Esophagus mucosa (tissue), 1 donor: ENCODE results near the gene SAYSD1. TPM values are rescaled to one million over a fixed set of nuclear protein-coding genes. Genes with fewer than 3 reads are reported as not detected.

Source experiments
- ATAC-seq: fragments of 200-7000 bp; cut with Tn5 transposase; one replicate; pipeline ENCODE4 v1.9.1; 2020
- total RNA-seq: library from RNA; stranded (reverse); gene quantifications from one replicate; pipeline ENCODE4 v1.2.4, GENCODE V29; 2023
- donor health status: DM: yes; HTN: yes; CAD: no.

SAYSD1 gene
- total RNA-seq, 1 donor from 2014 or later: 8.9 TPM

- ATAC-seq: no peak
These were observed 57.5 kb downstream of the SAYSD1 start for GRCh38 chr6:39057251-39058155.

- ATAC-seq: no peak
These were observed 58.3 kb downstream of the SAYSD1 start for GRCh38 chr6:39056681-39057080.

- ATAC-seq: no peak
These were observed 58.8 kb downstream of the SAYSD1 start for GRCh38 chr6:39056191-39056590.

- no peak for ATAC-seq
These were observed 59.3 kb downstream of the SAYSD1 start for GRCh38 chr6:39055661-39056060.

- no peak for ATAC-seq
These were observed 60.3 kb downstream of the SAYSD1 start for GRCh38 chr6:39054577-39055142.

Other genes starting within 250 kb of the SAYSD1 start
- 0.08 TPM for gene GLP1R, start 66.4 kb downstream of the SAYSD1 start, total RNA-seq
- gene KCNK5, start 114.3 kb upstream of the SAYSD1 start, total RNA-seq: 5.1 TPM
- gene KCNK17, start 199.2 kb upstream of the SAYSD1 start, total RNA-seq: 0.12 TPM
- not detected for gene KCNK16, start 207.5 kb upstream of the SAYSD1 start, total RNA-seq